LNCAP (cell line): ENCODE results near the gene ADCY10.

ENCODE experiments used
- CTCF ChIP-seq: fragments of 450-650 bp; IDR thresholded peaks from 2 replicates; pipeline ENCODE4 v1.5.1; 2017; ENCODE audit warnings: mild to moderate bottlenecking

ADCY10 gene

GRCh38 chr1:167786502-167786901, 127.4 kb downstream of the ADCY10 start:
- TF ChIP-seq CTCF, result no peak

GRCh38 chr1:167784876-167785550, 128.9 kb downstream of the ADCY10 start:
- no peak for TF ChIP-seq CTCF

GRCh38 chr1:167782946-167783345, 131.0 kb downstream of the ADCY10 start:
- TF ChIP-seq CTCF, result no peak

- TF ChIP-seq CTCF, result no peak
Measured at GRCh38 chr1:167781558-167781957, 132.4 kb downstream of the ADCY10 start.

GRCh38 chr1:167777269-167777650, 136.7 kb downstream of the ADCY10 start:
- no peak for TF ChIP-seq CTCF

- no peak for TF ChIP-seq CTCF
Measured at GRCh38 chr1:167776616-167777268, 137.2 kb downstream of the ADCY10 start.

- TF ChIP-seq CTCF, result no peak
Measured at GRCh38 chr1:167776151-167776550, 137.8 kb downstream of the ADCY10 start.
